ENCODE results near the gene TMX2. TPM values are rescaled to one million over a fixed set of nuclear protein-coding genes. Genes with fewer than 3 reads are reported as not detected.

The TMX2 gene
- total and polyA plus RNA-seq, 2 donors (not counting 3 experiments of a cell fraction or from before 2014, with no cell fraction given), result 52.7 to 67.7 TPM

- Histone ChIP-seq H3K79me2 (ENCODE audit: control insufficient read depth, insufficient read depth, low read length) (peaks cover 57% of the 10 kb centered on the region), H2AFZ (ENCODE audit: low read depth, low read length) (no peak overlapping the region), H3K27ac (ENCODE audit: insufficient read depth, low read depth, low read length) (peak overlapping the region; percentile 89), H3K9me3 (replicated peaks; ENCODE audit: control insufficient read depth, insufficient read depth, low read length) (no peaks in the 10 kb centered on the region), H3K27me3 (ENCODE audit: control insufficient read depth in 2 of 2, insufficient read depth in 2 of 2, low read length in 2 of 2) (no peaks in the 10 kb centered on the region), H4K20me1 (replicated peaks; ENCODE audit: control insufficient read depth, extremely low read depth, insufficient read depth, low read length) (peaks cover 9% of the 10 kb centered on the region), H3K9ac (replicated peaks; ENCODE audit: extremely low read depth, insufficient read depth, low read length) (peak overlapping the region; percentile 96), H3K4me3 (replicated peaks in 1 of 3; ENCODE audit: insufficient read depth in 1 of 3, low read depth in 1 of 3, low read length in 3 of 3) (peak overlapping the region; percentile 68 to 98 (median 83)), H3K36me3 (ENCODE audit: control insufficient read depth in 2 of 2, extremely low read depth in 1 of 2, insufficient read depth in 2 of 2, low read length in 2 of 2) (no peaks in the 10 kb centered on the region), H3K4me1 (ENCODE audit: control insufficient read depth, extremely low read depth, insufficient read depth, low read length) (peaks cover 26% of the 10 kb centered on the region), H3K9me1 (replicated peaks; ENCODE audit: control insufficient read depth, extremely low read depth, insufficient read depth, low read length) (no peaks in the 10 kb centered on the region), H3K4me2 (ENCODE audit: insufficient read depth, low read length) (peak overlapping the region; percentile 100)
- TSS peak; percentile 63 for BruUV-seq (replicated peaks)
- intact Hi-C loops (cut with micrococcal nuclease) (loop anchor here (2.0 to 5.0 kb wide), 2 partner anchors 22 to 240 kb away; partner anchors contain the start of gene SELENOH), dilution Hi-C loops (cut with MboI; ENCODE audit: extremely low pct_ligation_motif_present, low sequenced_read_pairs) (no loop called here)
- FAIRE-seq (peak; percentile 15), DNase-seq (ENCODE audit: low read depth, low spot score) (no peak)
- ChIA-PET CTCF (interaction anchor here (0.8 to 13.5 kb wide), 7 partner anchors 9 to 524 kb away, joined by 3 to 375 read pairs (median 9); partner anchors contain the start of gene BTBD18), POLR2A (interaction anchor here (0.6 to 5.7 kb wide), 6 partner anchors 10 to 71 kb away, joined by 3 to 39 read pairs (median 7); no protein-coding TSS in a partner anchor)
- TF ChIP-seq MYC (IDR thresholded peaks at IDR 0.05; ENCODE audit: low read depth, low read length) (no peak), POLR2A (IDR thresholded peaks at IDR 0.05; ENCODE audit: low read depth, low read length) (no peak), MAX (IDR thresholded peaks at IDR 0.05; ENCODE audit: insufficient read depth, insufficient read length) (no peak), GATA2 (IDR thresholded peaks at IDR 0.05; ENCODE audit: insufficient read depth, insufficient read length, low read depth, low read length) (no peak), POLR2AphosphoS5 (IDR thresholded peaks at IDR 0.05; ENCODE audit: insufficient read depth, low read depth, low read length) (no peak)
These were observed 50.0 kb downstream of the TMX2 start for GRCh38 chr11:57762235-57762861.

DNA sequence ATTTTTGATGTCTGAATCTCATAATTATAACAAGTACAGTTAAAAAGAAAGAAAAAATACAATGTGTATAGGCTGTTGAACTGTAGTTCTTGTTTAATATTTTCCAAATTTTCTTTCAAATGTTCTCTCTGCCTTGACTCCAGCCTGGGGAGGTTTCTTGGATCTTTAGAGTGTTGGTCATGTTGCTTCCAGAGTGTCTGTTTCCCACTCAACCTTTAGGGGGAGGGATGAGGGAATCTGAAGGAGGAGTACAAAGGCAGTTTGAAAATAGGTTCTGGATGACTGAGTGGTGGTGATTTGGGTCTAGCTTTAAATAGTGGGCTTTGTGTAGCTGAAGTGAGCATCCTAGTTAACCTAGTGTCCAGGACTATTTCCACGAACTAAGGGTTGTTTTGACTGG, 51.2 kb downstream of the TMX2 start:
- TF ChIP-seq POLR2A (IDR thresholded peaks at IDR 0.05; ENCODE audit: low read depth, low read length) (no peak), CTCF (IDR thresholded peaks at IDR 0.05; ENCODE audit: extremely low read depth in 1 of 2, insufficient read depth in 1 of 2, low read depth in 1 of 2, low read length in 2 of 2) (peak; percentile 7 to 23), MAX (IDR thresholded peaks at IDR 0.05; ENCODE audit: insufficient read depth, insufficient read length) (no peak)
- Histone ChIP-seq H3K4me2 (ENCODE audit: insufficient read depth, low read length) (peak overlapping the region; percentile 100), H3K9me3 (replicated peaks; ENCODE audit: control insufficient read depth, insufficient read depth, low read length) (no peaks in the 10 kb centered on the region), H3K9ac (replicated peaks; ENCODE audit: extremely low read depth, insufficient read depth, low read length) (peak overlapping the region; percentile 96), H2AFZ (ENCODE audit: low read depth, low read length) (no peak overlapping the region), H3K27ac (ENCODE audit: insufficient read depth, low read depth, low read length) (peak overlapping the region; percentile 89), H3K4me1 (ENCODE audit: control insufficient read depth, extremely low read depth, insufficient read depth, low read length) (peaks cover 26% of the 10 kb centered on the region), H3K79me2 (ENCODE audit: control insufficient read depth, insufficient read depth, low read length) (peaks cover 68% of the 10 kb centered on the region), H3K36me3 (ENCODE audit: control insufficient read depth in 2 of 2, extremely low read depth in 1 of 2, insufficient read depth in 2 of 2, low read length in 2 of 2) (no peaks in the 10 kb centered on the region), H3K4me3 (replicated peaks in 1 of 3; ENCODE audit: insufficient read depth in 1 of 3, low read depth in 1 of 3, low read length in 3 of 3) (peak overlapping the region; percentile 68 to 98 (median 83)), H3K27me3 (ENCODE audit: control insufficient read depth in 2 of 2, insufficient read depth in 2 of 2, low read length in 2 of 2) (no peaks in the 10 kb centered on the region), H4K20me1 (replicated peaks; ENCODE audit: control insufficient read depth, extremely low read depth, insufficient read depth, low read length) (peaks cover 9% of the 10 kb centered on the region), H3K9me1 (replicated peaks; ENCODE audit: control insufficient read depth, extremely low read depth, insufficient read depth, low read length) (no peaks in the 10 kb centered on the region)
- intact Hi-C loops (cut with micrococcal nuclease) (loop anchor here (1.0 to 5.0 kb wide), 4 partner anchors 15 to 239 kb away; partner anchors contain the start of gene SELENOH), dilution Hi-C loops (cut with MboI; ENCODE audit: extremely low pct_ligation_motif_present, low sequenced_read_pairs) (no loop called here)
- FAIRE-seq (peak; percentile 21), DNase-seq (ENCODE audit: low read depth, low spot score) (peak; percentile 75)
- ChIA-PET CTCF (interaction anchor here (0.8 to 13.5 kb wide), 6 partner anchors 10 to 37 kb away, joined by 3 to 375 read pairs (median 12); partner anchors contain the start of gene BTBD18), POLR2A (interaction anchor here (0.8 to 5.7 kb wide), 7 partner anchors 11 to 70 kb away, joined by 3 to 39 read pairs (median 6); no protein-coding TSS in a partner anchor)
- no TSS peak for BruUV-seq (replicated peaks)
